GM23248 (cell line): ENCODE measurements around the gene KIF16B.

Experiments used
- EZH2 ChIP-seq: fragments of 200-600 bp; sonication (generic); IDR thresholded peaks from 2 replicates; pipeline ENCODE4 v1.6.1; 2018; ENCODE audit warnings: antibody characterized with exemption, mild to moderate bottlenecking; ENCODE audit not compliant: insufficient read depth, poor library complexity, severe bottlenecking
- EZH2phosphoT487 ChIP-seq: fragments of 200-600 bp; sonication (generic); IDR thresholded peaks from 2 replicates; pipeline ENCODE4 v1.6.1; 2018; ENCODE audit warnings: antibody characterized with exemption, moderate library complexity, mild to moderate bottlenecking, low read depth; ENCODE audit not compliant: insufficient read depth

- TF ChIP-seq EZH2 (no peak), EZH2phosphoT487 (no peak)
Observed at GRCh38 chr20:16493486-16493885, 79.8 kb downstream of the KIF16B start.
